Measurements from ENCODE around the gene HOXA2. TPM values are rescaled to one million over a fixed set of nuclear protein-coding genes. Genes with fewer than 3 reads are reported as not detected.
A peak's percentile ranks its signal among the peaks of the same experiment; 100 is the strongest.

HOXA2 gene
- 1 to 10 TPM in 3 of 4 donors, under 1 TPM in 1; 0.39 to 2.5 (median 1.8) TPM for total RNA-seq

DNA sequence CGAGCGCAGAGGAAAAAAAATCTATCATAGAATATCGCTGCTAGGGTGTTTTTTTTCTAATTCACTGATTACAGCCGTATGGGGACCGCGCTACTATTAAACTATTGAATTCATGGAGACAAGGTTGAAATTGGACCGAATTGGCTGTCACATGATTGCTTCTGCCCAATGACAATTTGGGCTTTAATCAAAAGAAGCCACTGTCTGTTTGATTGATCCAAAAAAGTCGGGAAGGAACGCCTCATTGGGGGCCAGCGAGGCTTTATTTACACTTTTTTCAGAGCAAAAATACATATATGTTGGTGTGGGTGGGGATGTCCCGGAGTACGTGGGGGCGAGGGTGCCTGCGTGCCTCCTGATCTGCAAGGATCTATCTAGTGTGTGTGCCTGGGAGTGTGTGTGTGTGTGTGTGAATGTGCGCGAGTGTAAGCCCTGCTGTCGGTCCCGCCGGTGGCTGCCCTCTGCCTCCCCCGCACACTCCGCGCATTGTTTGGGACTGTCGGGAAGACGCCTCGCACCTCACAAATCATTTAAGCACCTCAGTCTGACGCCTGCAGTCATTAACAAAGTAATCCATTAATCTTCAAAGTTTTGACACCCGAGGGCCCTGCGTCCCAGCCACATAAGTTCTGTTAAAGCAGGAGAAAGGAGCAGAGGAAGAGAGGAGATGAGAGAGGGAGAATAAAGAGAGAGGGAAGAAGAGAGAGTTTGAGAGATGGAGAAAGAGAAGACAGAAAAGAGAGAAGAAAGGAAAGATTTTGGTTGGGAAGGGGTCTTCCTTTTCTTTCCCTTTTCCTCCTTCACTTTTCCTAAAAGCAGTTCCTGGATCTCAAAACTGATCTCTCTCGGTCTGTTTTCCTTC, at the start of gene HOXA2:
Gene HOXA2, minus strand, starts transcription at position 103 of the 862 bp plus-strand sequence. CDS start 183 bp downstream, outside the sequence.
- H3K4me3 ChIP-seq (ENCODE audit: low read depth, poor library complexity, severe bottlenecking): no peak within 1 kb of the TSS
- intact Hi-C loops (cut with DNase I; ENCODE audit: low total_unique reads): no loop called here
- no peak for TF ChIP-seq POLR2A (IDR thresholded peaks at IDR 0.05)
- TF ChIP-seq, protein P1, sequence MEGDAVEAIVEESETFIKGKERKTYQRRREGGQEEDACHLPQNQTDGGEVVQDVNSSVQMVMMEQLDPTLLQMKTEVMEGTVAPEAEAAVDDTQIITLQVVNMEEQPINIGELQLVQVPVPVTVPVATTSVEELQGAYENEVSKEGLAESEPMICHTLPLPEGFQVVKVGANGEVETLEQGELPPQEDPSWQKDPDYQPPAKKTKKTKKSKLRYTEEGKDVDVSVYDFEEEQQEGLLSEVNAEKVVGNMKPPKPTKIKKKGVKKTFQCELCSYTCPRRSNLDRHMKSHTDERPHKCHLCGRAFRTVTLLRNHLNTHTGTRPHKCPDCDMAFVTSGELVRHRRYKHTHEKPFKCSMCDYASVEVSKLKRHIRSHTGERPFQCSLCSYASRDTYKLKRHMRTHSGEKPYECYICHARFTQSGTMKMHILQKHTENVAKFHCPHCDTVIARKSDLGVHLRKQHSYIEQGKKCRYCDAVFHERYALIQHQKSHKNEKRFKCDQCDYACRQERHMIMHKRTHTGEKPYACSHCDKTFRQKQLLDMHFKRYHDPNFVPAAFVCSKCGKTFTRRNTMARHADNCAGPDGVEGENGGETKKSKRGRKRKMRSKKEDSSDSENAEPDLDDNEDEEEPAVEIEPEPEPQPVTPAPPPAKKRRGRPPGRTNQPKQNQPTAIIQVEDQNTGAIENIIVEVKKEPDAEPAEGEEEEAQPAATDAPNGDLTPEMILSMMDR (IDR thresholded peaks at IDR 0.05): no peak
- WGBS, 2 donors: 26 to 38% methylated on average over 29 of the region's 29 CpGs
- no peak for DNase-seq (ENCODE audit: low spot score in 2 of 2)

DNA sequence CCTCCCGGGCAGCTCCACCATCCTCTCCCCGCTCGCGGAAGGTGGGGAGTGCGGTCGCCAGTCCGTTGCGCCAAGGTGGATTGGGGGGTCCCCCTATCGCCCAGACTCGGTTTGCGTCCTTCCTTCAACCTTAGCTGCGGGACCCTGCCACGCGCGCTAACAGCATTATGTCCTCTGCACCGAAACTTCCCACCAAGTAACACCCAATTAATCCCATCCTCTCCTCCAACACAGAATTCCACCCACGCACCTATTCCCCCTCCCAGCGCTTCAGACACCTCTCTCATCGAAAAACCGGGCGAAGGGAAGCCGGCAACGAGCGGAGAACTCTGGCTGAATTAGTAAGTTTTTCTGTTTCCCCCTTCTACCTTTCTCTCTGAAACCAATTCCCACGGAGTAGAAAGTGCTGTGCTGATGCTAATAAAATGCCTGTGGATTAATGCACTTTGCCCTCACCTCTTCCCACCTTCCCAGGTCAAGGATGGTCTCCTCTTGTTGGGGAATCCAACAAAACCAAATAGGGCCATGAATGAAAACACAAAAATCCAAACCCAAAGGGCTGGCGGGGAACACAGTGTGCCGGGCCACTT, 49.0 kb upstream of the HOXA2 start:
- WGBS, 2 donors: 5% methylated on average over 27 of the region's 27 CpGs
- DNase-seq (ENCODE audit: low spot score in 2 of 2): peak in 1 of 2 donors; percentile 89
- TF ChIP-seq POLR2A (IDR thresholded peaks at IDR 0.05): no peak
- TF ChIP-seq, protein P1 (IDR thresholded peaks at IDR 0.05): no peak
- intact Hi-C loops (cut with DNase I; ENCODE audit: low total_unique reads): loop anchor here (5.0 kb wide), 1 partner anchor 289 kb away; the partner anchor contains the start of gene SKAP2
- peak overlapping the region; percentile 45 for H3K4me3 ChIP-seq (ENCODE audit: low read depth, poor library complexity, severe bottlenecking)

DNA sequence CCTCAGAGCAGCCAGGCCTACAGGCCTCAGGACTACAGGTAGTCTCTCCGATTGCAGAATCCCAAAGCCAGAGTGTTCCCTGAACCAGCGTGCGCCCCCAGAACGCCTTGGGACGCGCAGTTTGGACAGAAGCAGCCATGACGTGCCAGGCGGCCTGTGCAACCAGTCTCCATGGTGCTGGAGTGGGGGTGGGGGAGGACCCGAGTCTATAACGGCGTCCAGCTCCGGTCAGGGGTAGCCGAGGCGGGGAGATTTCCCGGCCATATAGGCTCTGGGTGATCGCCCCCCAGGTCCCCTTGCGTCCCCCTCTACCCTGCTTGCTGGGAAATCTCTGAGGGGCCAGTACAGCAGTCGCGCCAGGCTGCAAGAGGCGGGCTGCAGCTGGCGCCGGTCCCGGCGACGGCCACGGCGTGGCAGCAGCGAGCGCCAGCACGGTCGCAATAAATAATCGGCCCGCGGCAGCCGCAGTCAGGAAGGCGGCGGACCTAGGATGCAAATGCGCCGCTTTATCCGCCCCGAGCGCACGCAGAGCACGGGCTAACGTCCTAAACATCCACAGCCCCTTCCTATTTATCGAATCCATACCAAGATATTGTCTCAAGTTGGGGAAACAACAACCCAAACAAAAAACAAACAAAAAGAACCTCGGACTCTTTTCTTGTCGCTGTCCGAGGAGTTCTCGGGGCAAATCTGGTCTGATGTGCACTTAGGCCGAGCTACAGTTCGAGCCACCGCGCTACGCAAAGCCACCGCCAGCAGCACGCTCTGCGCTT, 48.3 kb upstream of the HOXA2 start:
- 1 to 2% methylated on average over 38 to 42 of the region's 58 CpGs for WGBS, 2 donors
- DNase-seq (ENCODE audit: low spot score in 2 of 2): peak; percentile 65 to 96
- peak overlapping the region; percentile 45 for H3K4me3 ChIP-seq (ENCODE audit: low read depth, poor library complexity, severe bottlenecking)
- TF ChIP-seq POLR2A (IDR thresholded peaks at IDR 0.05): no peak
- TF ChIP-seq, protein P1 (IDR thresholded peaks at IDR 0.05): peak in 1 of 3 donors; percentile 38
- intact Hi-C loops (cut with DNase I; ENCODE audit: low total_unique reads): loop anchor here (5.0 kb wide), 1 partner anchor 288 kb away; the partner anchor contains the start of gene SKAP2

DNA sequence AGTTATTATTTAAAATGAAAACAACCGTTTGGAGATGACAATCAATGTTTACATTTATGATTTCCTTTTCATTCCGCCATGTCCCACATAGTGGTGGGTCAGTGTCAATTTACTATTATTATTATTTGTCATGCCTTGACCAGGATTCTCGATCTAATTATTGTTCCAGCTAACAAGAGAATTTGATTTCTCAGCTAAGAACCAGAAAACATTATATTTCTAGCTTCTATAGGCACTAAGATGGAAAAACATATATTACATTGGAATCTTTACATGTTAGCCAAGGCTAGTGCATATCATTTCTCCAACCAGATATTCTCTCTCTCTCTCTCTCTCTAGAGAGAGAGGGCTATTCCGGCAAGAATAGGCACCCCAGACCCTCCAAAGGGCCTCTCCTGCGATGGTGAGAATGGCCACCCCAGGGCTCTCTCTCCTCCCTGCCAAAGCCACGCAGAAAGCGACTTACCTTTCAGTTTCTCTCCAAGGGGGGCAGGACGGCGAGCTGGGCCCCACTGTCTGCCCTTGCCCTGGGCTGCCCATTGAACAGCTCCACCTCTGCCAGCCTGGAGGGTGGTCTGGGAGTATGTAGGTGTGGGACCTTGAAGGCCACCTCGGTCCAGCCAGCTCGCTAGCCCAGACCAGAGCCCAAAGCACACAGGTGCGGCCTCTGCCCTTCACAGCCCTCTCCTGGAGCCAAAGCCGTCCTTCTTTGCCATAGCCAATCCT, 47.5 kb upstream of the HOXA2 start:
- peak overlapping the region; percentile 33 for H3K4me3 ChIP-seq (ENCODE audit: low read depth, poor library complexity, severe bottlenecking)
- intact Hi-C loops (cut with DNase I; ENCODE audit: low total_unique reads): loop anchor here (5.0 kb wide), 1 partner anchor 288 kb away; the partner anchor contains the start of gene SKAP2
- 26 to 28% methylated on average over 13 of the region's 13 CpGs for WGBS, 2 donors
- TF ChIP-seq, protein P1 (IDR thresholded peaks at IDR 0.05): no peak
- no peak for TF ChIP-seq POLR2A (IDR thresholded peaks at IDR 0.05)
- peak; percentile 20 to 86 for DNase-seq (ENCODE audit: low spot score in 2 of 2)
